A673 (cell line): ENCODE data around the gene MLC1.

Source experiments
- CTCF ChIP-seq: fragments of 300-800, 200-600 bp; sonication (generic); conservative IDR thresholded peaks from 2 replicates; pipeline ENCODE4 v1.5.1; 2017; ENCODE audit warnings: low read depth, mild to moderate bottlenecking, antibody characterized with exemption, low read length, moderate library complexity, mixed read lengths
- EZH2 ChIP-seq: fragments of 200-600 bp; sonication (generic); IDR thresholded peaks from 2 replicates; pipeline ENCODE4 v1.6.1; 2017; ENCODE audit warnings: borderline replicate concordance, low read depth, mild to moderate bottlenecking, mixed read lengths, antibody characterized with exemption, low read length; ENCODE audit not compliant: poor library complexity, severe bottlenecking

- TF ChIP-seq CTCF (no peak), EZH2 (no peak)
Measured at GRCh38 chr22:50046019-50046415, 39.2 kb downstream of the MLC1 start.
